Left lung (tissue), 10 donors: ENCODE measurements around the gene TREML4. TPM values are rescaled to one million over a fixed set of nuclear protein-coding genes. Genes with fewer than 3 reads are reported as not detected.

ENCODE experiments used
- ATAC-seq: fragments of 200-7000 bp; cut with Tn5 transposase; one replicate; pipeline ENCODE4 v1.9.1; 2020; ENCODE audit warnings: moderate library complexity
- DNase-seq, 4 donors: peaks; one replicate each; pipeline ENCODE4 v3.0.0-alpha.2; 2013 to 2020
- H3K27ac ChIP-seq, 2 donors: fragments of 200-600 bp; sonication (generic) in 1 of 2; one replicate each; pipeline versions ENCODE4 v1.5.0 to v1.8.0; 2020 to 2021
- H3K27me3 ChIP-seq, 2 donors: fragments of 200-600 bp; sonication (generic) in 1 of 2; one replicate each; pipeline versions ENCODE4 v1.5.0 to v1.8.0; 2020 to 2021
- H3K36me3 ChIP-seq, 2 donors: fragments of 200-600 bp; sonication (generic) in 1 of 2; one replicate each; pipeline versions ENCODE4 v1.5.0 to v1.8.0; 2020 to 2021
- H3K4me1 ChIP-seq, 2 donors: fragments of 200-600 bp; one replicate each; pipeline ENCODE4 v1.8.0; 2021
- H3K4me3 ChIP-seq, 2 donors: fragments of 200-600 bp; sonication (generic) in 1 of 2; one replicate each; pipeline versions ENCODE4 v1.5.0 to v1.8.0; 2020 to 2021; ENCODE audit warnings: mild to moderate bottlenecking in 1 of 2
- H3K9me3 ChIP-seq, 2 donors: fragments of 200-600 bp; sonication (generic) in 1 of 2; one replicate each; pipeline versions ENCODE4 v1.5.0 to v1.8.0; 2020 to 2021
- CTCF ChIP-seq, 2 donors: fragments of 200-600 bp; sonication (generic) in 1 of 2; IDR thresholded peaks; one replicate each; pipeline versions ENCODE4 v1.5.0 to v1.8.0; 2021; ENCODE audit warnings: antibody characterized with exemption in 2 of 2
- intact Hi-C, 2 donors: fragments of 100-400 bp; cut with DNase I; formaldehyde crosslinking; loops; one replicate each; pipeline versions ENCODE4 v1.11.2 to v1.14.2; 2022
- polyA plus RNA-seq, 6 donors: library from polyadenylated mRNA; unstranded; fragments of 120-200 nt; gene quantifications; one replicate each; pipeline ENCODE4 v1.2.1, GENCODE V29; 2013; ENCODE audit not compliant: insufficient read length in 6 of 6
- total RNA-seq, 2 donors: library from RNA; stranded (reverse); fragmentation: NEBNext Ultra II Directional; extraction: Animal tissue kit (Norgen Biotek cat#: 25700); gene quantifications; one replicate each; pipeline ENCODE4 v1.2.1, GENCODE V29; 2021
- donor health status: DM: no; HTN: yes; CAD: no.
- donor health status: DM: no; HTN: no; CAD: no.

The TREML4 gene
- total and polyA plus RNA-seq, 8 donors, result 0.32 TPM; not detected in 7

DNA sequence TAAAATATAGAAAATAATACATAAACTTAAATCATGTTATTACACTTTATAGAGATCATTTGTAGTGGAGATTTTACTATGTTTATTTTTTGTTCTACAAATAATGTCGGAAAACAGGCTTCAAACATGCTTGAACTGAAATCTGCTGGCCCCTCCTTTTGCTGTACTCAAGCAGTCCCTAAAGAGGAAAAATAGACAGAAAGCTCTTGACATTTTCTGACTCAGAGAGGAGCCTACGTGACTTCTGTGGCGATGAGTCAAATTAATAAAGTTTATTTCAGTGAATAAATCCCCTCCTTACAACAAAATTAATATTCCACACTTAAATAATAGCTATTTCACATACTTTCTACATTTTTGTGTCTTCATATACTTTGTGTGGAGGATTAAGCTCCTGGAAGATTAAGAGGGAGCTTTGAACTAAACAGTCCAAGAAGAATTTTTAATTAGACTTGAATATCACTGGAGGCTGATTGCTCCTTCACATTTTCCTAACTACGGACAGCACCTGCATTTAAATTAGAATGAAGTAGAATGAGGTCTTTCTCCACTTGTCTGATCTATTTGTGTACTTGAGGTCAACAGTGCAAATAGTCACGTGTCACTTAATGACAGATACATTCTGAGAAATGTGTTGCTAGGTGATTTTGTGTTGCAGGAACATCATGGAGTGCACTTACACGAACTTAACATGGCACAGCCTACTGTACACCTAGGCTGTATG lies 60.0 kb downstream of the TREML4 start:
- no peaks in the 10 kb centered on the region for H3K27me3 ChIP-seq
- peaks cover 16 to 52% of the 10 kb centered on the region in 2 donors for H3K4me1 ChIP-seq
- intact Hi-C loops, result no loop called here
- TF ChIP-seq CTCF (IDR thresholded peaks at IDR 0.05), result no peak
- H3K36me3 ChIP-seq, result no peaks in the 10 kb centered on the region
- no peak overlapping the region for H3K4me3 ChIP-seq
- no peaks in the 10 kb centered on the region for H3K9me3 ChIP-seq
- ATAC-seq (peak; percentile 54), DNase-seq (peak in 1 of 4 donors; percentile 40)
- peak overlapping the region; percentile 80 to 97 for H3K27ac ChIP-seq

Other genes with a start within 250 kb of the TREML4 start
- gene UNC5CL, start 189.1 kb upstream of the TREML4 start, total RNA-seq, result 1 to 10 TPM; 2.3 to 3.1 TPM
- 10 to 100 TPM in 2 of 6 donors, 1 to 10 TPM in 4; 2.9 to 11.8 (median 6.6) TPM for gene UNC5CL, start 189.1 kb upstream of the TREML4 start, polyA plus RNA-seq
- not detected for gene TSPO2, start 185.9 kb upstream of the TREML4 start, total RNA-seq
- 1 to 10 TPM in 3 of 6 donors, under 1 TPM in 3; 0.52 to 1.5 (median 1.1) TPM for gene TSPO2, start 185.9 kb upstream of the TREML4 start, polyA plus RNA-seq
- under 1 TPM in 1 of 2 donors, not detected in 1; 0.29 TPM for gene APOBEC2, start 175.1 kb upstream of the TREML4 start, total RNA-seq
- gene APOBEC2, start 175.1 kb upstream of the TREML4 start, polyA plus RNA-seq, result 1 to 10 TPM in 2 of 6 donors, under 1 TPM in 4; 0.58 to 1.3 (median 0.82) TPM
- gene OARD1, start 156.0 kb upstream of the TREML4 start, total RNA-seq, result 10 to 100 TPM; 14.9 to 20.3 TPM
- 10 to 100 TPM; 44.2 to 56.4 (median 48.2) TPM for gene OARD1, start 156.0 kb upstream of the TREML4 start, polyA plus RNA-seq
- gene NFYA, start 155.4 kb upstream of the TREML4 start, total RNA-seq, result 10 to 100 TPM; 16.4 to 20.3 TPM
- 10 to 100 TPM; 50.6 to 58.6 (median 54.9) TPM for gene NFYA, start 155.4 kb upstream of the TREML4 start, polyA plus RNA-seq
- gene TREML1, start 74.0 kb upstream of the TREML4 start, total RNA-seq, result under 1 TPM; 0.87 to 0.92 TPM
- gene TREML1, start 74.0 kb upstream of the TREML4 start, polyA plus RNA-seq, result 1 to 10 TPM in 5 of 6 donors, under 1 TPM in 1; 0.86 to 2.0 (median 1.6) TPM
- gene TREM2, start 65.2 kb upstream of the TREML4 start, total RNA-seq, result 10 to 100 TPM; 16.2 to 29.2 TPM
- under 1 TPM in 5 of 6 donors, not detected in 1; 0.20 to 0.78 (median 0.50) TPM for gene TREM2, start 65.2 kb upstream of the TREML4 start, polyA plus RNA-seq
- 1 to 10 TPM in 1 of 2 donors, under 1 TPM in 1; 0.32 to 3.2 TPM for gene TREML2, start 27.2 kb upstream of the TREML4 start, total RNA-seq
- gene TREML2, start 27.2 kb upstream of the TREML4 start, polyA plus RNA-seq, result under 1 TPM; 0.16 to 0.38 (median 0.23) TPM
- 10 to 100 TPM; 36.5 to 65.3 TPM for gene TREM1, start 58.3 kb downstream of the TREML4 start, total RNA-seq
- 1 to 10 TPM in 5 of 6 donors, under 1 TPM in 1; 0.44 to 2.5 (median 1.3) TPM for gene TREM1, start 58.3 kb downstream of the TREML4 start, polyA plus RNA-seq
- not detected for gene NCR2, start 107.3 kb downstream of the TREML4 start, total RNA-seq
- not detected for gene NCR2, start 107.3 kb downstream of the TREML4 start, polyA plus RNA-seq